Right lobe of liver (tissue), 4 donors: ENCODE results near the gene TAS2R5.

ENCODE experiments used
- CTCF ChIP-seq, 4 donors: fragments of 200-600 bp in 3 of 4; fragments of 450-650 bp in 1 of 4; IDR thresholded peaks; one replicate each; pipeline versions ENCODE4 v1.5.1 to v1.8.0; 2016 to 2022; ENCODE audit warnings: antibody characterized with exemption in 4 of 4, mild to moderate bottlenecking in 2 of 4
- POLR2A ChIP-seq: fragments of 450-650 bp; IDR thresholded peaks from one replicate; pipeline ENCODE4 v1.6.1; 2017; ENCODE audit warnings: antibody characterized with exemption, mild to moderate bottlenecking
- donor health status: DM: no; HTN: no; CAD: no.
- donor health status: DM: no; HTN: no; CAD: no.
- donor health status: DM: no; HTN: yes; CAD: no.

- no peak for TF ChIP-seq POLR2A
- no peak for TF ChIP-seq CTCF (IDR thresholded peaks at IDR 0.05)
These were observed 50.7 kb downstream of the TAS2R5 start for GRCh38 chr7:141840708-141841107.
